Esophagus squamous epithelium (tissue), 4 donors: ENCODE results near the gene MBD4.
"Not testable (repeated sequence)": the region's sequence is repeated elsewhere in the genome, so short reads cannot be mapped to it uniquely, and the experiment has no call there.

Experiments used
- POLR2A ChIP-seq, 4 donors: fragments of 450-650 bp; IDR thresholded peaks; one replicate each; pipeline ENCODE4 v1.6.1; 2017; ENCODE audit warnings: antibody characterized with exemption in 4 of 4, mild to moderate bottlenecking in 4 of 4, moderate library complexity in 3 of 4
- TF ChIP-seq, protein P1 (sequence below), 6 experiments: fragments of 450-650 bp in 4 of 6; fragments of 200-600 bp in 2 of 6; sonication (generic) in 2 of 6; IDR thresholded peaks; one replicate each; pipeline ENCODE4 v1.5.1; 2016 to 2019; ENCODE audit warnings: antibody characterized with exemption in 6 of 6, mild to moderate bottlenecking in 4 of 6, moderate library complexity in 4 of 6

DNA sequence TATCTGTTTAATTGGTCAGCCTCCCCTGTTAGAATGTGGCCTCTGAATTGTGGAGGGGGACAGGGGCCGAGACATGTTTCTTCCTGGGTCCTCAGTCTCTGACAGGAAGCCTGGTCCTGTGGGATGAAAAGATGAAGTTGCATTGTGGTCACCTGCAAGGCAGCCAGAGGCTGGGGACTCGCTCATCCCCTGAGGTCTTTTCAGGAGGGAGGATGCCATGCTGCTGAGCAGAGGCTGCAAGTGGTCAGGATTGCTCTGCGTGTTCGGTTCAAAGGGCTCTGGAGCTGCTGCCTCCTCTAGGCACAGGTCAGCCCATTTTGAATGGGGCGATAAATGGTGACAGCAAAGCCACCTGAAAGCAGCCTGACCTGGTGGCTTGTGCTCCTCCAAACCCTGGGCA, 55.6 kb downstream of the MBD4 start:
- TF ChIP-seq, protein P1, sequence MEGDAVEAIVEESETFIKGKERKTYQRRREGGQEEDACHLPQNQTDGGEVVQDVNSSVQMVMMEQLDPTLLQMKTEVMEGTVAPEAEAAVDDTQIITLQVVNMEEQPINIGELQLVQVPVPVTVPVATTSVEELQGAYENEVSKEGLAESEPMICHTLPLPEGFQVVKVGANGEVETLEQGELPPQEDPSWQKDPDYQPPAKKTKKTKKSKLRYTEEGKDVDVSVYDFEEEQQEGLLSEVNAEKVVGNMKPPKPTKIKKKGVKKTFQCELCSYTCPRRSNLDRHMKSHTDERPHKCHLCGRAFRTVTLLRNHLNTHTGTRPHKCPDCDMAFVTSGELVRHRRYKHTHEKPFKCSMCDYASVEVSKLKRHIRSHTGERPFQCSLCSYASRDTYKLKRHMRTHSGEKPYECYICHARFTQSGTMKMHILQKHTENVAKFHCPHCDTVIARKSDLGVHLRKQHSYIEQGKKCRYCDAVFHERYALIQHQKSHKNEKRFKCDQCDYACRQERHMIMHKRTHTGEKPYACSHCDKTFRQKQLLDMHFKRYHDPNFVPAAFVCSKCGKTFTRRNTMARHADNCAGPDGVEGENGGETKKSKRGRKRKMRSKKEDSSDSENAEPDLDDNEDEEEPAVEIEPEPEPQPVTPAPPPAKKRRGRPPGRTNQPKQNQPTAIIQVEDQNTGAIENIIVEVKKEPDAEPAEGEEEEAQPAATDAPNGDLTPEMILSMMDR (IDR thresholded peaks at IDR 0.05) = not testable (repeated sequence)
- not testable (repeated sequence) for TF ChIP-seq POLR2A (IDR thresholded peaks at IDR 0.05)
